Esophagus muscularis mucosa (tissue), 4 donors: ENCODE results near the gene DIP2A.

ENCODE experiments used
- EP300 ChIP-seq: sonication (generic); formaldehyde crosslinking; IDR thresholded peaks from one replicate; pipeline ENCODE4 v1.6.1; 2017; ENCODE audit warnings: antibody characterized with exemption
- POLR2AphosphoS5 ChIP-seq, 2 donors: sonication (generic); formaldehyde crosslinking; IDR thresholded peaks; one replicate each; pipeline ENCODE4 v1.6.1; 2017; ENCODE audit warnings: antibody characterized with exemption in 2 of 2
- TF ChIP-seq, protein P1 (sequence below), 3 experiments: fragments of 200-600 bp in 2 of 3; fragments of 450-650 bp in 1 of 3; sonication (generic) in 2 of 3; IDR thresholded peaks; one replicate each; pipeline ENCODE4 v1.5.1; 2017 to 2019; ENCODE audit warnings: antibody characterized with exemption in 3 of 3, mild to moderate bottlenecking in 2 of 3, moderate library complexity in 1 of 3

DNA sequence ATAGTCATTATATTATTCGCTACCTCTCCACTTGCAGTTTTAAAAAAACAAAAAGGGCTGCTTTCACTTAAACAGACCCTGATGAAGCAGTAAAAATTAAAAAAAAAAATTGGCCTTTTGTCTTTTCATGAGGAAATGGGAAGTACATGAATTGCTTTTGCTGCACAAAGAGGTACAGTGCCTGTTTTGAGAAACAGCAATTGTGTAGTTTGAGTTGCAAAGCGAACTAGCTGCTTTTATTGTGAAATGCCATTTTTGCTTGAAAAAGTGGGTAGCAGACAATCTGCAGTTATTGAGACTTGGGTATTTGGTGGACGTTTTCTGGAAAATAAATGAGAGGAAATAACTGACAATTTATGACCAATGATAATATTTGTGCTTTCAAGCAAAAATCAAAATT is 7.0 kb downstream of the DIP2A start:
- TF ChIP-seq, protein P1, sequence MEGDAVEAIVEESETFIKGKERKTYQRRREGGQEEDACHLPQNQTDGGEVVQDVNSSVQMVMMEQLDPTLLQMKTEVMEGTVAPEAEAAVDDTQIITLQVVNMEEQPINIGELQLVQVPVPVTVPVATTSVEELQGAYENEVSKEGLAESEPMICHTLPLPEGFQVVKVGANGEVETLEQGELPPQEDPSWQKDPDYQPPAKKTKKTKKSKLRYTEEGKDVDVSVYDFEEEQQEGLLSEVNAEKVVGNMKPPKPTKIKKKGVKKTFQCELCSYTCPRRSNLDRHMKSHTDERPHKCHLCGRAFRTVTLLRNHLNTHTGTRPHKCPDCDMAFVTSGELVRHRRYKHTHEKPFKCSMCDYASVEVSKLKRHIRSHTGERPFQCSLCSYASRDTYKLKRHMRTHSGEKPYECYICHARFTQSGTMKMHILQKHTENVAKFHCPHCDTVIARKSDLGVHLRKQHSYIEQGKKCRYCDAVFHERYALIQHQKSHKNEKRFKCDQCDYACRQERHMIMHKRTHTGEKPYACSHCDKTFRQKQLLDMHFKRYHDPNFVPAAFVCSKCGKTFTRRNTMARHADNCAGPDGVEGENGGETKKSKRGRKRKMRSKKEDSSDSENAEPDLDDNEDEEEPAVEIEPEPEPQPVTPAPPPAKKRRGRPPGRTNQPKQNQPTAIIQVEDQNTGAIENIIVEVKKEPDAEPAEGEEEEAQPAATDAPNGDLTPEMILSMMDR (IDR thresholded peaks at IDR 0.05): no peak
- TF ChIP-seq POLR2AphosphoS5 (IDR thresholded peaks at IDR 0.05): no peak
- TF ChIP-seq EP300: no peak
